GM18519 (cell line): Measurements from ENCODE around the gene MAP2K7.
"Not testable (repeated sequence)": the region's sequence is repeated elsewhere in the genome, so short reads cannot be mapped to it uniquely, and the experiment has no call there.

Source experiments
- ATAC-seq: cut with Tn5 transposase; IDR thresholded peaks from one replicate; pipeline ENCODE4 v1.9.1; 2021; ENCODE audit warnings: mild to moderate bottlenecking, moderate library complexity; ENCODE audit not compliant: unreplicated experiment, low FRiP score

MAP2K7 gene

GRCh38 chr19:7927605-7928333 is 24.1 kb downstream of the MAP2K7 start:
- no peak for ATAC-seq

- no peak for ATAC-seq
Observed at GRCh38 chr19:7928334-7928706, 24.6 kb downstream of the MAP2K7 start.

GRCh38 chr19:7928741-7929701 is 25.3 kb downstream of the MAP2K7 start:
- ATAC-seq = no peak

- ATAC-seq = not testable (repeated sequence)
Observed at GRCh38 chr19:7930030-7930429, 26.4 kb downstream of the MAP2K7 start.

GRCh38 chr19:7930765-7931164 is 27.1 kb downstream of the MAP2K7 start:
- no peak for ATAC-seq

- no peak for ATAC-seq
Observed at GRCh38 chr19:7931221-7932061, 27.8 kb downstream of the MAP2K7 start.

GRCh38 chr19:7932276-7932929 is 28.7 kb downstream of the MAP2K7 start:
- no peak for ATAC-seq

GRCh38 chr19:7932930-7933300 is 29.2 kb downstream of the MAP2K7 start:
- no peak for ATAC-seq

GRCh38 chr19:7933411-7933810 is 29.7 kb downstream of the MAP2K7 start:
- ATAC-seq = no peak

- no peak for ATAC-seq
Observed at GRCh38 chr19:7933828-7934725, 30.4 kb downstream of the MAP2K7 start.

GRCh38 chr19:7934766-7935165 is 31.1 kb downstream of the MAP2K7 start:
- ATAC-seq = no peak

GRCh38 chr19:7940841-7941240 is 37.2 kb downstream of the MAP2K7 start:
- ATAC-seq = no peak

GRCh38 chr19:7941895-7942596 is 38.4 kb downstream of the MAP2K7 start:
- ATAC-seq = no peak

GRCh38 chr19:7942981-7943443 is 39.3 kb downstream of the MAP2K7 start:
- no peak for ATAC-seq

GRCh38 chr19:7943444-7944176 is 39.9 kb downstream of the MAP2K7 start, which contains the start of gene TIMM44:
TIMM44 (minus strand) TSS chr19:7943666; CDS start chr19:7943651, 15 bp downstream.
- peak; percentile 92 for ATAC-seq

GRCh38 chr19:7944177-7944761 is 40.6 kb downstream of the MAP2K7 start:
- ATAC-seq = peak; percentile 25

GRCh38 chr19:7947939-7948338 is 44.3 kb downstream of the MAP2K7 start:
- ATAC-seq = no peak
